Stimulated activated CD4-positive, alpha-beta T cell treated with anti-CD3 and anti-CD28 coated beads, Interleukin-4, amount 100 ng/mL, for 1 hour (primary cell): ENCODE measurements around the gene TENT4B.
A peak's percentile ranks its signal among the peaks of the same experiment; 100 is the strongest.

Source experiments
- DNase-seq: peaks from one replicate; pipeline ENCODE4 v3.0.0-alpha.2; 2020

The TENT4B gene

GRCh38 chr16:50260206-50261159 is 107.4 kb downstream of the TENT4B start:
- no peak for DNase-seq

- DNase-seq, result no peak
Measured at GRCh38 chr16:50261160-50261706, 108.1 kb downstream of the TENT4B start.

- DNase-seq, result no peak
Measured at GRCh38 chr16:50261707-50262235, 108.7 kb downstream of the TENT4B start.

GRCh38 chr16:50263060-50263909 is 110.2 kb downstream of the TENT4B start:
- no peak for DNase-seq

- DNase-seq, result no peak
Measured at GRCh38 chr16:50263940-50264929, 111.1 kb downstream of the TENT4B start.

GRCh38 chr16:50265260-50265659 is 112.2 kb downstream of the TENT4B start:
- no peak for DNase-seq

- no peak for DNase-seq
Measured at GRCh38 chr16:50265716-50266336, 112.7 kb downstream of the TENT4B start.

- peak; percentile 83 for DNase-seq
Measured at GRCh38 chr16:50266337-50267091, 113.4 kb downstream of the TENT4B start, which contains the start of gene ADCY7. TSS of gene ADCY7 (plus strand) at chr16:50266551. CDS start at chr16:50288180, 21,629 bp downstream.

- DNase-seq, result no peak
Measured at GRCh38 chr16:50267151-50267631, 114.1 kb downstream of the TENT4B start.

GRCh38 chr16:50267651-50268050 is 114.5 kb downstream of the TENT4B start:
- DNase-seq, result no peak

GRCh38 chr16:50268352-50268751 is 115.2 kb downstream of the TENT4B start:
- DNase-seq, result no peak

- no peak for DNase-seq
Measured at GRCh38 chr16:50269061-50269705, 116.1 kb downstream of the TENT4B start.

GRCh38 chr16:50269769-50270509 is 116.8 kb downstream of the TENT4B start:
- no peak for DNase-seq

- no peak for DNase-seq
Measured at GRCh38 chr16:50270510-50271147, 117.5 kb downstream of the TENT4B start.

GRCh38 chr16:50271148-50272041 is 118.3 kb downstream of the TENT4B start:
- DNase-seq, result no peak

GRCh38 chr16:50272111-50272571 is 119.0 kb downstream of the TENT4B start:
- no peak for DNase-seq

GRCh38 chr16:50272687-50273381 is 119.7 kb downstream of the TENT4B start:
- no peak for DNase-seq
